ENCODE data around the gene UBE2D4. TPM values are rescaled to one million over a fixed set of nuclear protein-coding genes. Genes with fewer than 3 reads are reported as not detected.
A peak's percentile ranks its signal among the peaks of the same experiment; 100 is the strongest.
"Not testable (repeated sequence)": the region's sequence is repeated elsewhere in the genome, so short reads cannot be mapped to it uniquely, and the experiment has no call there.

UBE2D4 gene
- total RNA-seq, 2 donors from 2014 or later = 9.2 to 13.1 TPM

GRCh38 chr7:43990011-43990585 is 63.9 kb downstream of the UBE2D4 start:
- ATAC-seq; intact Hi-C loops (cut with DNase I, micrococcal nuclease); DNase-seq: not testable (repeated sequence)

- peak; percentile 41 for ATAC-seq
- intact Hi-C loops (cut with DNase I, micrococcal nuclease); DNase-seq: not testable (repeated sequence)
Measured at GRCh38 chr7:43990829-43991228, 64.6 kb downstream of the UBE2D4 start.

GRCh38 chr7:43992896-43993295 is 66.7 kb downstream of the UBE2D4 start:
- ATAC-seq; DNase-seq; intact Hi-C loops (cut with DNase I, micrococcal nuclease): not testable (repeated sequence)

- intact Hi-C loops (cut with DNase I, micrococcal nuclease); ATAC-seq; DNase-seq: not testable (repeated sequence)
Measured at GRCh38 chr7:43994681-43995080, 68.4 kb downstream of the UBE2D4 start.

- intact Hi-C loops (cut with DNase I, micrococcal nuclease); DNase-seq: not testable (repeated sequence)
- peak; percentile 11 for ATAC-seq
Measured at GRCh38 chr7:43997532-43997931, 71.3 kb downstream of the UBE2D4 start, which contains the start of gene SPDYE1. Gene SPDYE1, plus strand, starts transcription at chr7:43997897. Its CDS starts 2,053 bp downstream, at chr7:43999950.

Other genes starting within 250 kb of the UBE2D4 start
- gene COA1, start 196.9 kb upstream of the UBE2D4 start, total RNA-seq = 10 to 100 TPM; 33.2 to 35.7 TPM
- gene BLVRA, start 167.8 kb upstream of the UBE2D4 start, total RNA-seq = 10 to 100 TPM in 1 of 2 donors, 1 to 10 TPM in 1; 2.9 to 18.0 TPM
- gene MRPS24, start 56.9 kb upstream of the UBE2D4 start, total RNA-seq = 10 to 100 TPM; 90.9 to 94.7 TPM
- gene URGCP, start 19.8 kb upstream of the UBE2D4 start, total RNA-seq = 10 to 100 TPM; 63.3 to 75.7 TPM
- not detected for gene SPDYE1, start 71.5 kb downstream of the UBE2D4 start, total RNA-seq
- 10 to 100 TPM; 87.0 to 90.5 TPM for gene DBNL, start 118.3 kb downstream of the UBE2D4 start, total RNA-seq
- under 1 TPM; 0.58 to 0.64 TPM for gene PGAM2, start 139.1 kb downstream of the UBE2D4 start, total RNA-seq
- gene POLM, start 156.1 kb downstream of the UBE2D4 start, total RNA-seq = 10 to 100 TPM; 20.7 to 22.8 TPM
- 10 to 100 TPM; 20.1 to 59.6 TPM for gene AEBP1, start 177.9 kb downstream of the UBE2D4 start, total RNA-seq
- 10 to 100 TPM; 40.5 to 57.0 TPM for gene POLD2, start 197.1 kb downstream of the UBE2D4 start, total RNA-seq
- gene MYL7, start 214.9 kb downstream of the UBE2D4 start, total RNA-seq = not detected

Data from left colon (tissue), 2 donors.